DOHH2 (cell line): ENCODE data around the gene GRIN2C.

Experiments
- H3F3A ChIP-seq: fragments of 200-600 bp; sonication (generic), shearing (Covaris generic); 2 replicates; pipeline ENCODE4 v1.6.0; 2016; ENCODE audit warnings: antibody characterized with exemption, mild to moderate bottlenecking; ENCODE audit not compliant: control insufficient read depth, insufficient read depth
- H3K27ac ChIP-seq: fragments of 200-600 bp; sonication (generic); 2 replicates; pipeline ENCODE4 v1.5.1; 2014; ENCODE audit warnings: low read depth, mild to moderate bottlenecking, low read length, moderate library complexity
- H3K27me3 ChIP-seq: fragments of 200-600 bp; sonication (generic); 2 replicates; pipeline ENCODE4 v1.6.1; 2014; ENCODE audit warnings: mild to moderate bottlenecking, low read length, mixed read lengths; ENCODE audit not compliant: control insufficient read depth
- H3K36me3 ChIP-seq: fragments of 200-600 bp; sonication (generic); 2 replicates; pipeline ENCODE4 v1.6.1; 2014; ENCODE audit warnings: mild to moderate bottlenecking, low read length, moderate library complexity, mixed read lengths; ENCODE audit not compliant: control insufficient read depth
- H3K4me1 ChIP-seq: fragments of 200-600 bp; sonication (generic); 2 replicates; pipeline ENCODE4 v1.6.1; 2014; ENCODE audit warnings: mild to moderate bottlenecking, low read length, mixed read lengths; ENCODE audit not compliant: control insufficient read depth
- H3K4me2 ChIP-seq: fragments of 200-600 bp; sonication (generic); 2 replicates; pipeline ENCODE4 v1.6.0; 2014; ENCODE audit warnings: mild to moderate bottlenecking, low read length, moderate library complexity
- H3K4me3 ChIP-seq: fragments of 200-600 bp; sonication (generic); 2 replicates; pipeline ENCODE4 v1.5.1; 2014; ENCODE audit warnings: mild to moderate bottlenecking, low read length, mixed read lengths
- H3K79me2 ChIP-seq: fragments of 200-600 bp; sonication (generic); 2 replicates; pipeline ENCODE4 v1.6.1; 2014; ENCODE audit warnings: mild to moderate bottlenecking, low read length, mixed read lengths; ENCODE audit not compliant: control insufficient read depth
- H3K9me2 ChIP-seq: fragments of 200-600 bp; sonication (generic); replicated peaks from 2 replicates; pipeline ENCODE4 v1.6.1; 2014; ENCODE audit warnings: mild to moderate bottlenecking, low read length, mixed read lengths; ENCODE audit not compliant: control insufficient read depth
- H3K9me3 ChIP-seq: fragments of 200-600 bp; sonication (generic); 2 replicates; pipeline ENCODE4 v1.6.1; 2014; ENCODE audit warnings: antibody characterized with exemption, low read length, mixed read lengths; ENCODE audit not compliant: control insufficient read depth, insufficient read depth
- H4K20me1 ChIP-seq: fragments of 200-600 bp; sonication (generic); 2 replicates; pipeline ENCODE4 v1.6.0; 2014; ENCODE audit warnings: low read depth, mild to moderate bottlenecking, antibody characterized with exemption, low read length, moderate library complexity; ENCODE audit not compliant: control insufficient read depth, insufficient read depth
- EZH2phosphoT487 ChIP-seq: fragments of 200-600 bp; sonication (generic); IDR thresholded peaks from 2 replicates; pipeline ENCODE4 v1.6.1; 2017; ENCODE audit warnings: borderline replicate concordance, mild to moderate bottlenecking, antibody characterized with exemption, low read length, moderate library complexity, mixed read lengths
- TF ChIP-seq, protein P1 (sequence below): fragments of 200-600 bp; sonication (generic); IDR thresholded peaks from one replicate; pipeline ENCODE4 v1.5.1; 2014; ENCODE audit warnings: antibody characterized with exemption, mild to moderate bottlenecking, low read depth, low read length; ENCODE audit not compliant: poor library complexity, severe bottlenecking

The GRIN2C gene

DNA sequence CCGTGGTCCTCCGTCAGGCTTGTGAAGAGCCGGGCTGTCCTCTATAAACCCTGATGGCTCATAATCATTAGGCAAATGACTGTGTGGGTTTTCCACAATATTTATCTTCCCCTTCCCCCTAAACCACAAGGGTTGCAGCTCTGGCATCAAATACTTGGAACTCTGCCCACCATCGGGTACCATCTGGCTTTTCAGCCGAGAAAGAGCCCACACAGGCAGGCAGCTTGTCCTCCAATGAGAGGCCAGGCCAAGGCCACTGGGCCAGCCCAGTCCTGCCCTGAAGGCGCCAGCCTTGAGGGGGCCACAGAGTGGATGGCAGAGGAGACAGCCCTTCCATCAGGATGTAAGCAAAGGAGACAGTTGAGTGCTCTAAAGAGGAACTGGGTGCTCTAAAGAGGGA lies 51.8 kb downstream of the GRIN2C start:
- H3K9me2 ChIP-seq, result no peaks in the 10 kb centered on the region
- H3K4me2 ChIP-seq, result no peak overlapping the region
- H3K27me3 ChIP-seq, result no peaks in the 10 kb centered on the region
- TF ChIP-seq, protein P1, sequence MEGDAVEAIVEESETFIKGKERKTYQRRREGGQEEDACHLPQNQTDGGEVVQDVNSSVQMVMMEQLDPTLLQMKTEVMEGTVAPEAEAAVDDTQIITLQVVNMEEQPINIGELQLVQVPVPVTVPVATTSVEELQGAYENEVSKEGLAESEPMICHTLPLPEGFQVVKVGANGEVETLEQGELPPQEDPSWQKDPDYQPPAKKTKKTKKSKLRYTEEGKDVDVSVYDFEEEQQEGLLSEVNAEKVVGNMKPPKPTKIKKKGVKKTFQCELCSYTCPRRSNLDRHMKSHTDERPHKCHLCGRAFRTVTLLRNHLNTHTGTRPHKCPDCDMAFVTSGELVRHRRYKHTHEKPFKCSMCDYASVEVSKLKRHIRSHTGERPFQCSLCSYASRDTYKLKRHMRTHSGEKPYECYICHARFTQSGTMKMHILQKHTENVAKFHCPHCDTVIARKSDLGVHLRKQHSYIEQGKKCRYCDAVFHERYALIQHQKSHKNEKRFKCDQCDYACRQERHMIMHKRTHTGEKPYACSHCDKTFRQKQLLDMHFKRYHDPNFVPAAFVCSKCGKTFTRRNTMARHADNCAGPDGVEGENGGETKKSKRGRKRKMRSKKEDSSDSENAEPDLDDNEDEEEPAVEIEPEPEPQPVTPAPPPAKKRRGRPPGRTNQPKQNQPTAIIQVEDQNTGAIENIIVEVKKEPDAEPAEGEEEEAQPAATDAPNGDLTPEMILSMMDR, result no peak
- no peak for TF ChIP-seq EZH2phosphoT487
- no peak overlapping the region for H3K4me3 ChIP-seq
- no peaks in the 10 kb centered on the region for H3F3A ChIP-seq
- H3K79me2 ChIP-seq, result no peaks in the 10 kb centered on the region
- H4K20me1 ChIP-seq, result no peaks in the 10 kb centered on the region
- no peaks in the 10 kb centered on the region for H3K9me3 ChIP-seq
- no peaks in the 10 kb centered on the region for H3K36me3 ChIP-seq
- no peaks in the 10 kb centered on the region for H3K4me1 ChIP-seq
- no peak overlapping the region for H3K27ac ChIP-seq

DNA sequence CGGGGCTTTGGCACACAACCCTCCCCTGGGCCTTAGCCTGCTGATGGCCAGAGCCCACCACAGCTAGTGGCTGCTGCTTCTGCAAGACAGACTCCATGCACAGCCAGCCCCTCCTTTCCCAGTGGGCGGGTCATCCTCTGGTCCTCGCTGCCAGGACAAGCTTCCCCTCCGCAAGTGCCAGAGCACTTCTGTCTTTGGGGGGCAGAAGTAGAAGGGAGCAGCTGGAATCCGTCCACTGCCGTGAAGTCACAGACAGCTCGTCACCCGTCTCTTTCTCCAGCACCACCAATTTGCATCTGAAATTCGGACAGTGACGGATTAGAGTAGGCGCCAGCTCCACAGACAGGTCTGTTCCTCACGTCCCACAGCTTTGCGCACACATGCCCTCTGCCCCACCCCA lies 52.2 kb downstream of the GRIN2C start:
- H3K36me3 ChIP-seq, result no peaks in the 10 kb centered on the region
- H3K4me3 ChIP-seq, result no peak overlapping the region
- no peak for TF ChIP-seq EZH2phosphoT487
- TF ChIP-seq, protein P1, result no peak

DNA sequence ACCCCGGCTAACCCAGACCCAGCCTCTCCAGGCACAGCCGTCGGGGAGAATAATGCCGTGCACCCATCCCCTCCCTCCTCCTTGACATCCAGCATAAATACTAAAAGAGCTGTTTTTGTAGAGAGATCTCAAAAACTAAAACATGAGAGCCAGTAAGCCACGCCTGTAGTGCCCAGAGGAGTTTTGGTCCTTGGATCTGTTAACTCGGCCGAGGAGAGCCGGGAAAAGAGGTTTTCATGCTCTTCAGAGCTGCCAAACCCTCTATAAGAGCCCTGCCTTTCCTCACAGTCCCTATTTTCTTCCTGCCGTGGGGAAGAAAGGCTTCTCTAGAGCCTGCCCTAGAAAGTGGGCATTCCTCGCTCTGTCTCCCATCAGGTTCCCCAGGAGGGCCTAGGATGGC lies 53.4 kb downstream of the GRIN2C start:
- Histone ChIP-seq H3F3A (no peaks in the 10 kb centered on the region), H3K9me2 (no peaks in the 10 kb centered on the region), H4K20me1 (no peaks in the 10 kb centered on the region), H3K36me3 (no peaks in the 10 kb centered on the region), H3K79me2 (no peaks in the 10 kb centered on the region), H3K4me2 (no peak overlapping the region), H3K9me3 (no peaks in the 10 kb centered on the region), H3K27ac (no peak overlapping the region), H3K27me3 (no peaks in the 10 kb centered on the region), H3K4me1 (no peaks in the 10 kb centered on the region), H3K4me3 (no peak overlapping the region)
- no peak for TF ChIP-seq EZH2phosphoT487
- TF ChIP-seq, protein P1, result no peak

More for the DNA sequence above, 52.2 kb downstream of the GRIN2C start:
- Histone ChIP-seq H3K79me2 (no peaks in the 10 kb centered on the region), H3K9me3 (no peaks in the 10 kb centered on the region), H3K27ac (no peak overlapping the region), H3F3A (no peaks in the 10 kb centered on the region), H3K4me1 (no peaks in the 10 kb centered on the region), H4K20me1 (no peaks in the 10 kb centered on the region), H3K27me3 (no peaks in the 10 kb centered on the region), H3K9me2 (no peaks in the 10 kb centered on the region), H3K4me2 (no peak overlapping the region)

DNA sequence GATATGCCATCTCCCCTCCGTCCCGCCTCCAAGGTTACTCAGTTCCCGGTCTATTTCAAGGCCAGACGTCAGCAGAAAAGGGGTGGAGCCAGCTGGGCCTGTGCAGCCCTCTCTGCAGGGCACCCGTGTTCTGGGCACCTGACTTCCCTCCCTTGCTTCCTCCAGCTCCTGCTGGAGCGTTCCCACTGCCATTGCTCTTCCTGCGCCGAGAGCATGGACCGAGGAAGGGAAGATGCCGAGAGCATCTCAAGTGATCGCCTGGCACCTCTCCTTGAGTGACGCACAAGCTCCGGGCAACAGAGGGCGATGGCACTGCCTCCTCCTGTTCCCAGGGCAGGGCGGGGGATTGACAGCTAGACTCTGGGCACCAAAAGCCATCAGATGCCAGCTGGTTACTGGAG lies 54.1 kb downstream of the GRIN2C start:
- Histone ChIP-seq H3K4me1 (no peaks in the 10 kb centered on the region), H3K4me3 (no peak overlapping the region), H3F3A (no peaks in the 10 kb centered on the region), H3K9me3 (no peaks in the 10 kb centered on the region), H3K27ac (no peak overlapping the region), H3K4me2 (no peak overlapping the region), H3K27me3 (no peaks in the 10 kb centered on the region), H3K9me2 (no peaks in the 10 kb centered on the region), H3K36me3 (no peaks in the 10 kb centered on the region), H4K20me1 (no peaks in the 10 kb centered on the region), H3K79me2 (no peaks in the 10 kb centered on the region)
- TF ChIP-seq, protein P1, result no peak
- TF ChIP-seq EZH2phosphoT487, result no peak
